NB4 (cell line): ENCODE measurements around the gene FAM120AOS.

ENCODE experiments used
- CTCF ChIP-seq: IDR thresholded peaks from one replicate; pipeline ENCODE4 v1.5.1; 2012; ENCODE audit warnings: low read depth, low read length
- POLR2A ChIP-seq: IDR thresholded peaks from 2 replicates; pipeline ENCODE4 v1.6.1; 2011; ENCODE audit warnings: mild to moderate bottlenecking; ENCODE audit not compliant: insufficient read length; ENCODE audit errors: extremely low read depth

- no peak for TF ChIP-seq POLR2A
- TF ChIP-seq CTCF: no peak
Measured at GRCh38 chr9:93432964-93433363, 20.4 kb downstream of the FAM120AOS start.
